KMS-11 (cell line): ENCODE data around the gene CHAMP1.
A peak's percentile ranks its signal among the peaks of the same experiment; 100 is the strongest.

Experiments
- H2AFZ ChIP-seq: fragments of 200-600 bp; sonication (generic); 2 replicates; pipeline ENCODE4 v1.6.1; 2016; ENCODE audit warnings: antibody characterized with exemption, mixed run types, low read depth
- H3K27ac ChIP-seq: fragments of 200-600 bp; sonication (generic); 2 replicates; pipeline ENCODE4 v1.6.1; 2016; ENCODE audit warnings: mild to moderate bottlenecking, mixed run types
- H3K27me3 ChIP-seq: fragments of 200-600 bp; sonication (generic); 2 replicates; pipeline ENCODE4 v1.6.1; 2017; ENCODE audit warnings: mild to moderate bottlenecking, low read depth, mixed run types, moderate library complexity; ENCODE audit not compliant: insufficient read depth
- H3K36me3 ChIP-seq: fragments of 200-600 bp; sonication (generic); 2 replicates; pipeline ENCODE4 v1.6.1; 2017; ENCODE audit warnings: mild to moderate bottlenecking, mixed run types; ENCODE audit not compliant: insufficient read depth
- H3K4me1 ChIP-seq: fragments of 200-600 bp; sonication (generic); 2 replicates; pipeline ENCODE4 v1.6.1; 2016; ENCODE audit warnings: mild to moderate bottlenecking, low read depth, mixed run types; ENCODE audit not compliant: poor library complexity, severe bottlenecking
- H3K4me2 ChIP-seq: fragments of 200-600 bp; sonication (generic); 2 replicates; pipeline ENCODE4 v1.7.0; 2016; ENCODE audit warnings: mild to moderate bottlenecking, mixed run types
- H3K4me3 ChIP-seq: fragments of 200-600 bp; sonication (generic); IDR thresholded peaks from 2 replicates; pipeline ENCODE4 v1.6.1; 2017; ENCODE audit warnings: low read depth, low read length, mixed read lengths; ENCODE audit not compliant: insufficient read depth
- H3K79me2 ChIP-seq: fragments of 200-600 bp; sonication (generic); 2 replicates; pipeline ENCODE4 v1.6.1; 2016; ENCODE audit warnings: low read depth, mixed run types; ENCODE audit not compliant: insufficient read depth
- H3K9ac ChIP-seq: fragments of 200-600 bp; sonication (generic); 2 replicates; pipeline ENCODE4 v1.6.1; 2016; ENCODE audit warnings: mild to moderate bottlenecking, mixed run types
- H4K20me1 ChIP-seq: fragments of 200-600 bp; sonication (generic); 2 replicates; pipeline ENCODE4 v1.6.1; 2016; ENCODE audit warnings: mild to moderate bottlenecking, mixed run types; ENCODE audit not compliant: insufficient read depth
- TF ChIP-seq, protein P1 (sequence below): fragments of 200-600 bp; sonication (generic); conservative IDR thresholded peaks from 2 replicates; pipeline ENCODE4 v1.6.1; 2017; ENCODE audit warnings: low read depth, mild to moderate bottlenecking, antibody characterized with exemption, low read length, moderate library complexity, mixed read lengths

CHAMP1 gene

DNA sequence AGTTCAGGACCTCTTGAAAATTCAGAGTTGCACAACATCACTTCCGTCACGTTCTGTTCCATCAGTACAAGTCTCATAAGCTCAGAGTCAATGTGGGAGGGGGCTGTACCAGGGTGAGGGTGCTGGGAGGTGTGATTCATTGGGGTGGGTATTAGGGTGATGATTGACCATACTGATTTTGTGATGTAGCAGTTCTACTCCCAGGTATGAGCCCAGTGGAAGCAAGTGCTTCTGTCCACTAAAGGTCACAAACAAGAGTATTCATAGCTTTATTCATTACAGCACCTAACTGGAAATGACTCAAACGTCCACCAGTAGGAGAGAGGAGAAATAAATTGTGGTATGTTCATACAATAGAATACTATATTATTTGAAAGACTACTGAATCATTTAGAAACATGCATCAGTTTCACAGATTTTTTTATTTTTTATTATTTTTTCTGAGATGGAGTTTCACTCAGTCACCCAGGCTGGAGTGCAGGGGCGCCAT lies 45.0 kb upstream of the CHAMP1 start:
- H3K4me1 ChIP-seq = peaks cover 85% of the 10 kb centered on the region
- peak overlapping the region; percentile 59 for H3K27ac ChIP-seq
- no peak overlapping the region for H3K9ac ChIP-seq
- TF ChIP-seq, protein P1, sequence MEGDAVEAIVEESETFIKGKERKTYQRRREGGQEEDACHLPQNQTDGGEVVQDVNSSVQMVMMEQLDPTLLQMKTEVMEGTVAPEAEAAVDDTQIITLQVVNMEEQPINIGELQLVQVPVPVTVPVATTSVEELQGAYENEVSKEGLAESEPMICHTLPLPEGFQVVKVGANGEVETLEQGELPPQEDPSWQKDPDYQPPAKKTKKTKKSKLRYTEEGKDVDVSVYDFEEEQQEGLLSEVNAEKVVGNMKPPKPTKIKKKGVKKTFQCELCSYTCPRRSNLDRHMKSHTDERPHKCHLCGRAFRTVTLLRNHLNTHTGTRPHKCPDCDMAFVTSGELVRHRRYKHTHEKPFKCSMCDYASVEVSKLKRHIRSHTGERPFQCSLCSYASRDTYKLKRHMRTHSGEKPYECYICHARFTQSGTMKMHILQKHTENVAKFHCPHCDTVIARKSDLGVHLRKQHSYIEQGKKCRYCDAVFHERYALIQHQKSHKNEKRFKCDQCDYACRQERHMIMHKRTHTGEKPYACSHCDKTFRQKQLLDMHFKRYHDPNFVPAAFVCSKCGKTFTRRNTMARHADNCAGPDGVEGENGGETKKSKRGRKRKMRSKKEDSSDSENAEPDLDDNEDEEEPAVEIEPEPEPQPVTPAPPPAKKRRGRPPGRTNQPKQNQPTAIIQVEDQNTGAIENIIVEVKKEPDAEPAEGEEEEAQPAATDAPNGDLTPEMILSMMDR = no peak
- peaks cover 13% of the 10 kb centered on the region; the same call in 1 of the 2 replicates for H3K36me3 ChIP-seq
- H4K20me1 ChIP-seq = no peaks in the 10 kb centered on the region
- H3K79me2 ChIP-seq = no peaks in the 10 kb centered on the region; the same call in 1 of the 2 replicates
- H3K4me2 ChIP-seq = peak overlapping the region; percentile 76
- no peak overlapping the region for H3K4me3 ChIP-seq
- no peak overlapping the region for H2AFZ ChIP-seq
- no peaks in the 10 kb centered on the region for H3K27me3 ChIP-seq

DNA sequence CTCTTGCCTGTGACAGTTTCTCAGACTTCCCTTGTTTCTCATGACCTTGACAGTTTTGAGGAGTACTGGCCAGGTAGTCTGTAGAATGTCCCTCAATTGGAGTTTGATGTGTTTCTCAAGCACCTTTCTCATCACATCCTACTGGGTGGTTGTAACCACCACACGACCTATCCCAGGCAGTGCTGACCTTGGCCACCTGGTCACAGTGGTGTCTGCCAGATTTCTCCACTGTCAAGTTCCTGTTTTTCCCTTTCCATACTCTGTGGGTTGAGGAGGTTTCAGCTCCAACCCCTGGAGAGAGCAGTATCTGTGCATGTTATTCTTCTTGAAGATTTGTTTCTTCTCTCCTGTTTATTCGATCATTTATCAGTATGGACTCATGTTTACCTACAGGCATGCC lies 41.3 kb upstream of the CHAMP1 start:
- H3K27me3 ChIP-seq = no peaks in the 10 kb centered on the region
- TF ChIP-seq, protein P1 = no peak
- H3K27ac ChIP-seq = no peak overlapping the region
- H3K4me2 ChIP-seq = no peak overlapping the region
- peaks cover 8% of the 10 kb centered on the region; the same call in 1 of the 2 replicates for H3K36me3 ChIP-seq
- H3K4me3 ChIP-seq = no peak overlapping the region
- no peaks in the 10 kb centered on the region for H3K79me2 ChIP-seq
- H4K20me1 ChIP-seq = no peaks in the 10 kb centered on the region
- peaks cover 83% of the 10 kb centered on the region for H3K4me1 ChIP-seq
- H3K9ac ChIP-seq = no peak overlapping the region
- H2AFZ ChIP-seq = no peak overlapping the region

DNA sequence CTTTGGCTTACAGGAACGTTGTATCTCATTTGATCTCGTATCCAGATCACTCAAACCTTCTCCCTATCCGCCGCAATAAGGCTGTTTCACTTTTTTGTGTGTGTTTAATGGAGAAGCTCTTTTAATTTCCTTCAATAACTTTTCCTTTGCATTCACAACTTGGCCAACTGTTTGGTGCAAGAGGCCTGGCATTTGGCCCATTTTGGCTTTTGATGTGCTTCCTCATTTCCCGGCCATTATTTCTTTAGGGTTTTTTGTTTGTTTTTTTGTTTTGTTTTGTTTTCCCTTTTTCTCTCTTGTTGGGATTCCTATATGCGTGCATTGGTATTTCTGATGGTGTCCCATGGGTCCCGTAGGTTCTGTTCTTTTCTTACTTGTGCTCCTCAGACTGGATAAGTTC lies 39.0 kb upstream of the CHAMP1 start:
- H3K79me2 ChIP-seq = 0 out of 2 replicates have a peak, but pooled peaks cover 5% of the 10 kb centered on the region
- no peaks in the 10 kb centered on the region for H4K20me1 ChIP-seq
- TF ChIP-seq, protein P1 = no peak
- no peak overlapping the region for H3K9ac ChIP-seq
- no peak overlapping the region for H3K4me3 ChIP-seq
- H3K4me2 ChIP-seq = no peak overlapping the region
- H3K27me3 ChIP-seq = no peaks in the 10 kb centered on the region
- no peak overlapping the region for H2AFZ ChIP-seq
- peaks cover 8% of the 10 kb centered on the region; the same call in 1 of the 2 replicates for H3K36me3 ChIP-seq
- H3K27ac ChIP-seq = no peak overlapping the region
- H3K4me1 ChIP-seq = peaks cover 83% of the 10 kb centered on the region

DNA sequence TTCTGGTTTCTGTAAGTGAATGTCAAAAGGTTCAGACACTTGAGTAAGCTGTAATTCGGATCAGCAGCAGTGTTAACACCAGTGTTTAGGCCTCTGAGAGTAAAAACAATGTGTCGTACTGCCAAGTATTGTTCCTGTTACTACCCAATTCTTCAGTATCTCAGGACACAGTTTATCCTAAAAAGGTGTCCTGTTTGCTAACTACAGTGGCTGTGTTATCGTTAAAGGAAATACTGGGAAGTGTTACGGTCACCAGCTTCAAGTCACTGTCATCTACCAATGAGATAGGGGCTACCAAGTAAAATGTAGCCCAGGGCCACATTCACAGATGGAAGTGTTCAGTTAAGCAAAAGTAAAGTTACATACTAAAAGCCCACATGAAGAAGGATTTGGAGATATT lies 35.2 kb upstream of the CHAMP1 start:
- H4K20me1 ChIP-seq = no peaks in the 10 kb centered on the region
- H3K79me2 ChIP-seq = peaks cover 23% of the 10 kb centered on the region
- H3K4me2 ChIP-seq = peak overlapping the region; percentile 98
- no peaks in the 10 kb centered on the region for H3K36me3 ChIP-seq
- H3K9ac ChIP-seq = peak overlapping the region; percentile 95; the same call in 1 of the 2 replicates
- H3K4me3 ChIP-seq = no peak overlapping the region
- TF ChIP-seq, protein P1 = no peak
- H3K4me1 ChIP-seq = peaks cover 79% of the 10 kb centered on the region
- H3K27ac ChIP-seq = peak overlapping the region; percentile 95
- H2AFZ ChIP-seq = no peak overlapping the region
- H3K27me3 ChIP-seq = no peaks in the 10 kb centered on the region
